ENCODE results near the gene TSSK1B. TPM values are rescaled to one million over a fixed set of nuclear protein-coding genes. Genes with fewer than 3 reads are reported as not detected.
"Not testable (repeated sequence)": the region's sequence is repeated elsewhere in the genome, so short reads cannot be mapped to it uniquely, and the experiment has no call there.

Gene TSSK1B
- total RNA-seq = under 1 TPM in 1 of 2 donors, not detected in 1; 0.10 TPM
- long read RNA-seq = 0 reads

- intact Hi-C loops (cut with DNase I) = no loop called here
- ATAC-seq = peak in 1 of 2 donors; percentile 43
- DNase-seq = no peak
These were observed at the start of gene TSSK1B for GRCh38 chr5:113434889-113435288. TSS of gene TSSK1B (minus strand) at chr5:113434989. CDS start at chr5:113434839, 150 bp downstream.

GRCh38 chr5:113480243-113480642 is 45.5 kb upstream of the TSSK1B start:
- intact Hi-C loops (cut with DNase I) = no loop called here
- ATAC-seq (no peak), DNase-seq (no peak)

- ATAC-seq (no peak), DNase-seq (no peak)
- intact Hi-C loops (cut with DNase I) = no loop called here
These were observed 43.9 kb upstream of the TSSK1B start for GRCh38 chr5:113478691-113479090.

- intact Hi-C loops (cut with DNase I) = no loop called here
- no peak for DNase-seq
- ATAC-seq = peak in 1 of 2 donors; percentile 77
These were observed 39.4 kb upstream of the TSSK1B start for GRCh38 chr5:113474100-113474728.

GRCh38 chr5:113463032-113463431 is 28.2 kb upstream of the TSSK1B start:
- no peak for DNase-seq
- ATAC-seq = no peak
- intact Hi-C loops (cut with DNase I) = no loop called here

- intact Hi-C loops (cut with DNase I); ATAC-seq; DNase-seq: not testable (repeated sequence)
These were observed 22.3 kb upstream of the TSSK1B start for GRCh38 chr5:113457106-113457505.

- DNase-seq (no peak), ATAC-seq (no peak)
- intact Hi-C loops (cut with DNase I) = no loop called here
These were observed 18.2 kb upstream of the TSSK1B start for GRCh38 chr5:113452941-113453340.

GRCh38 chr5:113451797-113452196 is 17.0 kb upstream of the TSSK1B start:
- no peak for DNase-seq
- ATAC-seq = peak in 1 of 2 donors; percentile 29

GRCh38 chr5:113450929-113451328 is 16.1 kb upstream of the TSSK1B start:
- intact Hi-C loops (cut with DNase I) = no loop called here
- no peak for ATAC-seq
- no peak for DNase-seq

More at GRCh38 chr5:113451797-113452196, 17.0 kb upstream of the TSSK1B start:
- intact Hi-C loops (cut with DNase I) = no loop called here

GRCh38 chr5:113450462-113450861 is 15.7 kb upstream of the TSSK1B start:
- intact Hi-C loops (cut with DNase I) = no loop called here

GRCh38 chr5:113448252-113448651 is 13.5 kb upstream of the TSSK1B start:
- no peak for ATAC-seq
- no peak for DNase-seq
- intact Hi-C loops (cut with DNase I) = no loop called here

More at GRCh38 chr5:113450462-113450861, 15.7 kb upstream of the TSSK1B start:
- DNase-seq (no peak), ATAC-seq (no peak)

GRCh38 chr5:113447498-113448050 is 12.8 kb upstream of the TSSK1B start:
- ATAC-seq = no peak

GRCh38 chr5:113446358-113446927 is 11.7 kb upstream of the TSSK1B start:
- ATAC-seq (peak in 1 of 2 donors; percentile 41), DNase-seq (no peak)
- intact Hi-C loops (cut with DNase I) = no loop called here

More at GRCh38 chr5:113447498-113448050, 12.8 kb upstream of the TSSK1B start:
- intact Hi-C loops (cut with DNase I) = no loop called here
- DNase-seq = no peak

- intact Hi-C loops (cut with DNase I) = no loop called here
- ATAC-seq = no peak
- no peak for DNase-seq
These were observed 2.3 kb upstream of the TSSK1B start for GRCh38 chr5:113437111-113437510.

- peak; percentile 47 to 71 for ATAC-seq
- DNase-seq = no peak
- intact Hi-C loops (cut with DNase I) = no loop called here
These were observed 786 bp upstream of the TSSK1B start for GRCh38 chr5:113435575-113435974.

GRCh38 chr5:113433862-113434612 is 752 bp downstream of the TSSK1B start:
- no peak for ATAC-seq
- intact Hi-C loops (cut with DNase I) = no loop called here
- no peak for DNase-seq

- intact Hi-C loops (cut with DNase I) = no loop called here
- no peak for ATAC-seq
- DNase-seq = no peak
These were observed 1.7 kb downstream of the TSSK1B start for GRCh38 chr5:113433071-113433470.

- intact Hi-C loops (cut with DNase I) = no loop called here
- DNase-seq = no peak
- ATAC-seq = no peak
These were observed 6.8 kb downstream of the TSSK1B start for GRCh38 chr5:113427871-113428574.

- ATAC-seq = no peak
- DNase-seq = no peak
- intact Hi-C loops (cut with DNase I) = no loop called here
These were observed 8.9 kb downstream of the TSSK1B start for GRCh38 chr5:113425909-113426308.
